DMS 273 (cell line): Measurements from ENCODE around the gene ATP10B.

Source experiments
- DNase-seq: peaks from one replicate; lab custom pipeline; 2025; ENCODE audit not compliant: unreplicated experiment; lab: John Stamatoyannopoulos, UW

Gene ATP10B

GRCh38 chr5:160640406-160640805, 211.6 kb downstream of the ATP10B start:
- no peak for DNase-seq

DNA sequence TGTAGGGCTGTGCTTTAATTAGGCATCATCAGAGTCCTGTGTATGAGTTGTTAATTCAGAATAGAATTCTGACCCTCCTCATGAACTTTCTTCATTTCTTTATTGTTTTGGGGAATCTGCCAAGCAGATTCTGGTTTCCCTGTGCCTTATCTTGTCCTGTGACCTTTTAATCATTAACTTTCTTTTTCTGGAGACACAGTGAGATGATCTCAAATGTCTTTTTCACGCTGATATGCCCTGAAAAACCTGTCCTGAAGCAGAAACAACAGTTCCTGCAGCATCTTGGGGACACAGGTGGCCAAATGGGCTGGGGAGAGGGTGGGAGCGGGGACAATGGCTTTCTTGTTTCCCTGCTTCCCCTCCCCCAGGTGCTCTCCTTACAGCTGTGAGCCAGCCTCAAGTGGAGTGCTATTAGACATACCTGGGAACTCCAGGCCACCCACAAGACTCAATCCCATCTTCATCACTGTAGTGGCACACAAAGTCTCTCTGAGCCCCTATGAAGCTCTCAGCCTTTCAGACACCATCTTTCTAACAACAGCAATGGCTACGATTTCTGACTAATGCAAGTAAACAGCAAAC, 213.8 kb downstream of the ATP10B start:
- DNase-seq, result no peak

DNA sequence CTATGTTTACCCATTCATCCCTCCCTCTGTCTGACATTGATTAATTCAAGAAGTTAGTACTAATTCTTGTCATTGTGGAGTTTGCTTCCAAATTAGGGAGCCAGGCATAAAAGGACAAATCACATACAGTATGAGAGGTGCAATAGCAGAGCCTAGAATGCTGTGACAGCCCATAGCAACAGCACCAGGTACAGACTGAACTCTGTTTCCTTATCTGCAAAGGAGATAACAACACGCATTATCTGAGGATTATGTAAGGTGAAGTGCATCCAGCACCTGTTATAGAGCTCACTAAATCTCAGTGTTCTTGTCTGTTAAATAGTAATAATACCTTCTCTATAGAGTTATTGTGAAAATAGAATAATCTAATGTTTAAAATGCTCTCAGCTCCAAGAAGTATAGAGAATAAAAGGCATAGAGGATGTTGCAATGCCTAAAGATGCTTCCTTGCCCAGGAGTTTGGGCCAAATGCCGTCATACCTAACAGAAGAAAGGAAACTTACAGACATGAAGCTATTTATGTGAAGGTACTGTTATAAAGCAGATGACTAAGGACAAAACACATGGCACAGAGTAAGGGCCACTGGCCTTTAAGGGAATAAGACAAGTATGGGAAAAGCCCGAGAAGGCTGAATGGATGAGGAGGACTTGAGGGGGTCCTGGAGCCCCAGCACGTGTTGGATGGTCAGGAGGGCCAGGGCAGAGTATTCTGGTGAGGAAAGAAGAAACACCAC, 214.5 kb downstream of the ATP10B start:
- no peak for DNase-seq

GRCh38 chr5:160635663-160636062, 216.3 kb downstream of the ATP10B start:
- no peak for DNase-seq

- DNase-seq, result no peak
Measured at GRCh38 chr5:160635046-160635445, 217.0 kb downstream of the ATP10B start.

DNA sequence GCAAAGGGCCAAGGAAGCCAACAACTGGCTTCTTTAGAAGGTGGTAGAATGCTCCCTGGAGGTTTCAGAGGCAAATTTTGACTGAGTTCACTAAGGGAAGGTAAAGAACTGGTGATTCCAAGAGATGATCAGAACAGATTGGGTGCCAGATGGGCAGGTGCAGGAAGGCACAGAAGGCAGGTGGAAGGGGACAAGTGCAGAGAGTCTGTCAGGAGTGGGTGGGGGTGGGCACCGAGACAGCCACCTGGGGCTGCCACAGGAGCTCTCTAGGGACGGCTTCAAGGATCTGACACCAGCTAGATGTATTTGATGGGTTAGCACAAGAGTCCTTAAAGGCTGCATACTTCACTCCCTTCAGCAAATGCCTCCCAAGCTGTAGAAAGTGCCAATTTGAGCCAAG, 223.0 kb downstream of the ATP10B start:
- DNase-seq, result peak; percentile 13

DNA sequence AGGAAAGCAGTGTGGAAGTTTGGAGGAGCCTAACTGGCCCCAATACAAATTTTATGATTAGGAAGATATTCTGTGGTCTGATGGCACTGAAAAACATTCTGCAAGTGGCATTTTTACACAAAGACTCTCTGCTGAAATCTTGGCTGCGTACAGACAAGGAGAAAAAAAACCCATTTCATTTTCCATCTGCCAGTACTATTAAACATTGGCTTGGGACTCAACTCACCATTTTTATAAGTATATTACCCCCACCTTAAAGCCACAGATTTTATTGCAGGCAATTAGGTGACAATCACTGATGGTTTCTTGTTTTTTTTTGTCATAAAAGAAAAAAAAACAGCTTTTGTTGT, 223.4 kb downstream of the ATP10B start:
- peak; percentile 13 for DNase-seq

DNA sequence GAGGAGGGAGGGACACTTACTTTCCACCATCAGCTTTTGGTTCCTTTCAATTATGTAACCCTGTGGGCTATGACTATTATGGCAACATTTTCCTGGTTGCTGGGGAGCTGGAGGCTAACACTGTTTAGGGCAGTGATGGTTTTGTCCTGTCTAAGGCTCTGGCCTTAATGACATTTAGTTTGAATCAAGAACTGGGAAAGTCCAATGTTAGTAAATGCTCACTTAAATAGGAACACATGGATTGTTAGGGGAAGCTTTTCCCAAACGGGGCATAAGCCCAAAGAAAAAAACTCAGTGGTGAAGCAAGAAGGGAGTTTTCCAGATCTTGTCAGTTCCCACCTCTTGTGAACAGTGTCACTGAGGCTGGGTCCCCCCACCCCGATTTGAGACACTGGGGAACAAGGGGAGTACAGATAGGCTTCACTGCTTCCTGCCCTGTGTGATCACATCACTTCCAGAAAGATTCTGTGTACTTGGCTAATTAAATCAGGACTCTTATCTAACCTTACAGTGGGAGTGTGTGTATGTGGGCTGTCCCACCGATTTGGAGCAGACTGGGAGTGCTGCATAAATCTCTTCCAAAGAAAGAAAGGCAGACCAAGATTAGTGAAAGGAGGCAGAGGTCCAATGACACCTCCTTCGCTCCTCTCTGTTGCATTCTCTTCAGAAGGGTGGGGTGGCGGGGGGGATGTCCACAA, 223.9 kb downstream of the ATP10B start:
- no peak for DNase-seq

DNA sequence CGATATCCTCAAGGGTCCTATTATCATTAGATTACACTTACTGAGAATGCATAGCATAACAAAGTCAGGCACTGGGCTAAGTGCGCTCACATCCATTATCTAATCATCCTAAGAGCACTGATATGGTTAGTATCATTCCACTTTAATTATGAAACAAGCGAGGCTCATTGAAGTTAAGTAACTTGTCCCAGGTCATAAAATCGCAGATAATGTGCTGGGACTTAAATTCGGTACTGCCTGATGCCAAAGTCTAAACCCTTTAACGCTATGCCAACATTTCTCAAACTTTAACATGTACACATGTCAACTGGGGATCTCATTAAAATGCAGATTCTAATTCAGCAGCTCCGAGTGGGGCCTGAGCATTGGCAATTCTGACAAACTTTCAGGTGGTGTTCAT, 225.7 kb downstream of the ATP10B start:
- no peak for DNase-seq

DNA sequence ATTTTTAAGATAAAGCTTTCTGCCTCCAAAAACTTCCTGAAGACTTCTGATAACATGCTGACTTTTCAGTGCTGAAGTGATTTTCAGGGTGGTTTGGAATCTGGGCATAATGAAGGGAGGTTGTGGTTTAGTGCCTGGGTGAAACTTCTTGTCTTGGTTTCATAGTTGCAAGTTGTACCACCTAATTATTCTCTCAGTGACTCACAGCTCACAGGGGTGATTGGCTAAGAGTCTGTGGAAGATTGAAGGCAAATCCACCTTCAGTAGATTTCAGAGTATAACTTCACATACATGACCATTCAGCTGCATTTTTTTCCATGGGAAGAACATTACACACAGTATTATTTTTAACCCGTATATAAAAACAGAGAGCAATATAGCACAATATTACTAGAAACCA, 230.5 kb downstream of the ATP10B start:
- no peak for DNase-seq

GRCh38 chr5:160620401-160620800, 231.6 kb downstream of the ATP10B start:
- DNase-seq, result no peak

DNA sequence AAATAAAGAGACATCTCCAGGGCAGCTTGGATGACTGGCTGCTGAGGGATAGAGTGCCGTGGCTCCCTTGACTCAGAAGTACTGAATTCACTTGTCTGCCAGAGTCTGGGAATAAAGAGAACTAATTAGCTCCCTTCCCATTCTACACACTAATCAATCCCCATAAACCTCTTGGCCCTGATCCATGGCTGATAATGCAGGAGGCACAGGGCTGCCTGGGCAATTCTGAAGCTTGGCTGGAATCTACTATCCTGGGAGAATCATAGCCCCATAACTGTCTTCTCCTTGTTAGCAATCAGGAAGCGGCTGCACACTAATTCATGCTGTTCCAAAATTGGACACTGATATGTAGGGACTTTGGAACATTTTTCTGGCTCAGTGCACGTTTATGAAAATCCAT, 232.6 kb downstream of the ATP10B start:
- DNase-seq, result no peak

DNA sequence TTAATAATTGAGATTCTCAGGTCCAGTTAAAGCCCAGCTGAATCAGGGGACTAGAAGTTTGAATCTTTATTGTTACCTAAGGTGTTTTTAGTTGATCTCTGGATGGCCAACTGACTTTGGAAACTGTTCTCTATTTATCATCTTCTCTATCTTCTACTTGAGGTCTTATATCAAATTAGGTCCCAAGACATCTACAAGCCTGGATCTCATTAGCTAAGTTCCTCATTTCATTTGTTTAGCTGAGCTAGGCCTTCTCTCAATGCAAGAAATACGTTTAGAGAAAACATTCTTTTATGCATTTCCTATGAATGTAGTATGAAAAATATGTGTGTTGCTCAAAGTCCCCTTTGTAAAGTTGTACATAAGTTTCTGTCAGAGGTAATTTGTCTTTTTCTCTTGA, 233.7 kb downstream of the ATP10B start:
- DNase-seq, result no peak

DNA sequence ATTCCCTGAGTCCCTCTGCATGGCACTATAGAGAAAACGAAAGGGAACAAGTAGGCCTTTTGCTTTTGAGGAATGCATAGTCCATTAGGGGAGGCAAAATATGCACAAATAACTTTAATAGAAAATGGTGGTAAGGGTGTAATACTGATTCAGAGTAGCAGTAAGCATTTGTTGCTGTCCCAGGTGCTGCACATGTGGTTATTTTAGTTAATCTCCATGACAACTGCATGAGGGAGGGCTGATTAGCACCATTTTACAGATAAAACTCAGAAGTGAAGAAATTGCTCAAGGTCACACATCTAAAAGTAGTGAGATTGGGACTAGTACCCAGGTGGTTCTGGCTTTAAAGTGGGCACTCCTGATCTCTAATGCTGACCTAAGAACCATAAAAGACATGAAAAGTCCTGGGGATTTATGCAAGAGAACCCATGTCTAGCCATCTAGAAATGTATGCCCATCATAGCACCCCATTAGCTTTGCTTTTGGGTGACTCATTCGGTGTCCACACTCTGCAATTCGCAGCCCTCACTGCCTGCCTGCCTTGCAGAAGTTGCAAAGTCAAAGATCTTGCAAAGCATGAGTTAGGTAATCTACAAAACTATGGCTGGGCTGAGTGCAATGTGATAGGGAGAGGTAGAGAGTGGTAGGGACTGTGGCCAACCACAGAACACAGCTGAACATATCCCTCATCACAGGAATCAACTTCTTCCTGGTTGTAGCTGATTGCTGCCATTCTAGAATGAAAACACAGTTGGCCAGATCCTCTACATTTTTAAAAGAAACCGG, 235.1 kb downstream of the ATP10B start:
- no peak for DNase-seq

GRCh38 chr5:160614136-160614535, 237.9 kb downstream of the ATP10B start:
- DNase-seq, result no peak

DNA sequence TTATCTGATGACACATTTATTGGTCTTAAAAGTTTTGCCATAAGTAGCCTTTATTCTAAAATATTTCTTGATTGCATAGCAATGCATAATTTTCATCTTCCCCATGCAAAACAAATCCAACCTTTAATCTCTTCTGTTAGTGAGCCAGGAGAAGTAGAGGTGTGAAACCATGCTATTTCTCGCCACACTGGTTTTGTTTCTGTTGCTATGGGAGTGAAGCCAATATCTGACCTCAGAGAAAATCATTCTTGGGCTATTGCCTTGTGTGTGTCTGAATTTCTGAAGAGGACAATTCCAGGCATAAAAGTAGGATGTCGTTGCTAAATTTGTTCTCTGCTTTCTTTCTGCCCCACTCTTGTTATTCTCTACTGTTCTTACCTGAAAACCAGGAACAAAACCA, 246.7 kb downstream of the ATP10B start:
- DNase-seq, result no peak

DNA sequence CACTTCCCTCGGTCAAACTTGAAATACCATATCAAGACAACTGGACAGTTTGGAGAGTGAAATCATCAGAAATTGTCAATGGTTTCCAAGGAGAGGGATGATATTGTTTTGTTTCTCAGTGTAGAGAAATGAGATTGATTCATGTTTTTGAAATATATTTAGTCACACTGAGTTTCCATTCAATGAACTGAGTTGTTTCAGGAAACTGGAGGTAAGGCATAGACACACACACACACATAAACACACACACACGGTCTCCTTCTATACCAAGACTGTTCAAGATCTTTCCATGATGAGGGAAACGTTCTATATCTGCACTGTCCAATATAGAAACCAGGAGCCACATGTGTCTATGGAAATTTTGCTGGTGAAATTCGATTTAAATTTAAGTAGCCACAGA, 247.5 kb downstream of the ATP10B start:
- no peak for DNase-seq

DNA sequence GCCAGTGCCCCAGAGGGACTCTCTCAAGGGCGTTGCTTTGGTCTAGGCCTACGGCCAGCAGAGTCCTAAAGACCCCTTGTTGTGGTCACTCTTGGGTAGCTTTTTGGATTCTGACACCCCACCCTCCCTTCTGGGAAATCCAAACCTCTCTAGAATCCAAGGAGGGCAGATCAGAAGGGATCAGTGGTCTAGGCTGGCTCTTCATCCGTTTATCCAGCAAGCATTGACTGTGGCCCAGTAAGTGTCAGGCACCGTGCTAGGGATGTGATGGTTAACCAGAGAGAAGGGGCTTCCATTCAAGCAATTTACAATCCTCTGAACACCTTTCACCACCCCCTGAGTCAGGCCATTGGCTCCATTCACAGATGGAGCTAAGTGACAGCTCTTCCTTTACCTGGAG, 249.3 kb downstream of the ATP10B start:
- no peak for DNase-seq

DNA sequence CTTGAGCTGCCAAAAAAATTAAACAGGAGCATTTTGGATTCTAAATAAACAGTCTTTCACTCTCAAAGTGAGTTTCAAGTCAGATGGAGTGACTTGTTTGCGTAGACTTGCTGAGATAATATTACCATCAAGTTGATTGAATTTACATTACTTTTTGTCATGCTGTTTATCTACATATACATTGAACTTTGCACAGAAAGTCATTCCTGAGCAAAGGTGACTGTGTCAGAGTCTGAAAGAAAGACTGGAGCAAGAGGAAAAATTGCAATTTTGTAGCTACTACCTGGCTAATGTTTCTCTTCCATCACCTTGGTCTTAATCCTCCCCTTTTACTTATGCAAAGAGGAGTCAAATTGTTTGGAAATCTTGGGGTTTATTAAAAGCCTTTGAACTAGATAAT, 251.0 kb downstream of the ATP10B start:
- DNase-seq, result no peak

- no peak for DNase-seq
Measured at GRCh38 chr5:160573318-160573717, 278.7 kb downstream of the ATP10B start.

GRCh38 chr5:160567031-160567705, 284.8 kb downstream of the ATP10B start:
- DNase-seq, result no peak
